HepG2 (cell line): Measurements from ENCODE around the gene AKAP12. TPM values are rescaled to one million over a fixed set of nuclear protein-coding genes. Genes with fewer than 3 reads are reported as not detected.

ENCODE experiments used
- CCDC6 ChIP-seq: sonication (generic); formaldehyde crosslinking; IDR thresholded peaks from 2 replicates; pipeline ENCODE4 v1.8.1; 2022; ENCODE audit warnings: mild to moderate bottlenecking, missing genetic modification reagents, moderate library complexity
- FOXM1 ChIP-seq: sonication (generic); formaldehyde crosslinking; IDR thresholded peaks from 2 replicates; pipeline ENCODE4 v1.5.0; 2020; ENCODE audit warnings: missing genetic modification reagents
- KLF12 ChIP-seq: sonication (generic); formaldehyde crosslinking; IDR thresholded peaks from 2 replicates; pipeline ENCODE4 v1.4.0; 2020; ENCODE audit warnings: missing genetic modification reagents, borderline replicate concordance
- KMT2B ChIP-seq: IDR thresholded peaks from 2 replicates; pipeline ENCODE4 v1.6.1; 2016; ENCODE audit warnings: missing genetic modification reagents, missing compliant biosample characterization
- NFIC ChIP-seq: IDR thresholded peaks from 2 replicates; pipeline ENCODE4 v1.6.1; 2012; ENCODE audit warnings: mild to moderate bottlenecking, low read length, inconsistent platforms
- ONECUT2 ChIP-seq: sonication (generic); formaldehyde crosslinking; IDR thresholded peaks from 2 replicates; pipeline ENCODE4 v1.4.0; 2020; ENCODE audit warnings: missing genetic modification reagents
- REL ChIP-seq: sonication (generic); formaldehyde crosslinking; conservative IDR thresholded peaks from 2 replicates; pipeline ENCODE4 v1.8.0; 2022; ENCODE audit warnings: mild to moderate bottlenecking, missing genetic modification reagents, moderate library complexity
- SIX4 ChIP-seq: sonication (generic); formaldehyde crosslinking; IDR thresholded peaks from 2 replicates; pipeline ENCODE4 v1.4.0; 2020; ENCODE audit warnings: missing genetic modification reagents
- TARDBP ChIP-seq: sonication (generic); formaldehyde crosslinking; IDR thresholded peaks from 2 replicates; pipeline ENCODE4 v1.8.0; 2022; ENCODE audit warnings: mild to moderate bottlenecking, missing genetic modification reagents
- TCF7 ChIP-seq: sonication (generic); IDR thresholded peaks from 2 replicates; pipeline ENCODE4 v1.6.1; 2016; ENCODE audit warnings: antibody characterized with exemption, low read depth
- ZNF10 ChIP-seq: sonication (generic); formaldehyde crosslinking; IDR thresholded peaks from 2 replicates; pipeline ENCODE4 v1.4.0; 2020; ENCODE audit warnings: mild to moderate bottlenecking, low read depth, missing genetic modification reagents, borderline replicate concordance
- ZNF883 ChIP-seq: sonication (generic); formaldehyde crosslinking; IDR thresholded peaks from 2 replicates; pipeline ENCODE4 v1.5.1; 2020; ENCODE audit warnings: mild to moderate bottlenecking, missing genetic modification reagents; ENCODE audit errors: not compliant biosample characterization
- ZSCAN21 ChIP-seq: sonication (generic); formaldehyde crosslinking; IDR thresholded peaks from 2 replicates; pipeline ENCODE4 v1.8.0; 2022; ENCODE audit warnings: mild to moderate bottlenecking, missing genetic modification reagents, moderate library complexity, borderline replicate concordance
- polyA plus RNA-seq, 8 experiments: library from polyadenylated mRNA; depleted of rRNA in 3 of 8; stranded (reverse) in 7 of 8; unstranded in 1 of 8; fragments of >200 nt; fragmentation: Illumina TruSeq in 4 of 8; extraction: Trizol in 4 of 8; gene quantifications; 2 replicates each; pipeline versions ENCODE4 v1.2.1 to v1.2.3, GENCODE V29; 2011 to 2016; ENCODE audit warnings: low read depth in 4 of 8, missing spikeins in 1 of 8, mixed read lengths in 1 of 8; ENCODE audit not compliant: insufficient read depth in 1 of 8
- total RNA-seq, 5 experiments: library from RNA; depleted of rRNA; stranded (reverse); fragments of >200 nt; fragmentation: Illumina TruSeq; extraction: Trizol; gene quantifications; 2 replicates each; pipeline ENCODE4 v1.2.3, GENCODE V29; 2016; ENCODE audit warnings: low read depth in 1 of 5
- TF ChIP-seq, protein P1 (sequence below): sonication (generic); formaldehyde crosslinking; IDR thresholded peaks from 2 replicates; pipeline ENCODE4 v1.5.0; 2020; ENCODE audit warnings: missing genetic modification reagents, mild to moderate bottlenecking, borderline replicate concordance
- TF ChIP-seq, protein P2 (sequence below): sonication (generic); formaldehyde crosslinking; IDR thresholded peaks from 2 replicates; pipeline ENCODE4 v1.4.0; 2020; ENCODE audit warnings: missing genetic modification reagents
- TF ChIP-seq, protein P3 (sequence below): sonication (generic); formaldehyde crosslinking; IDR thresholded peaks from 2 replicates; pipeline ENCODE4 v1.4.0; 2020; ENCODE audit warnings: mild to moderate bottlenecking, missing genetic modification reagents, borderline replicate concordance

The AKAP12 gene
- total and polyA plus RNA-seq, 2 of the 13 experiments (the other 11 are each of a cell fraction or from before 2014, with no cell fraction given) = 10.6 to 19.0 TPM

DNA sequence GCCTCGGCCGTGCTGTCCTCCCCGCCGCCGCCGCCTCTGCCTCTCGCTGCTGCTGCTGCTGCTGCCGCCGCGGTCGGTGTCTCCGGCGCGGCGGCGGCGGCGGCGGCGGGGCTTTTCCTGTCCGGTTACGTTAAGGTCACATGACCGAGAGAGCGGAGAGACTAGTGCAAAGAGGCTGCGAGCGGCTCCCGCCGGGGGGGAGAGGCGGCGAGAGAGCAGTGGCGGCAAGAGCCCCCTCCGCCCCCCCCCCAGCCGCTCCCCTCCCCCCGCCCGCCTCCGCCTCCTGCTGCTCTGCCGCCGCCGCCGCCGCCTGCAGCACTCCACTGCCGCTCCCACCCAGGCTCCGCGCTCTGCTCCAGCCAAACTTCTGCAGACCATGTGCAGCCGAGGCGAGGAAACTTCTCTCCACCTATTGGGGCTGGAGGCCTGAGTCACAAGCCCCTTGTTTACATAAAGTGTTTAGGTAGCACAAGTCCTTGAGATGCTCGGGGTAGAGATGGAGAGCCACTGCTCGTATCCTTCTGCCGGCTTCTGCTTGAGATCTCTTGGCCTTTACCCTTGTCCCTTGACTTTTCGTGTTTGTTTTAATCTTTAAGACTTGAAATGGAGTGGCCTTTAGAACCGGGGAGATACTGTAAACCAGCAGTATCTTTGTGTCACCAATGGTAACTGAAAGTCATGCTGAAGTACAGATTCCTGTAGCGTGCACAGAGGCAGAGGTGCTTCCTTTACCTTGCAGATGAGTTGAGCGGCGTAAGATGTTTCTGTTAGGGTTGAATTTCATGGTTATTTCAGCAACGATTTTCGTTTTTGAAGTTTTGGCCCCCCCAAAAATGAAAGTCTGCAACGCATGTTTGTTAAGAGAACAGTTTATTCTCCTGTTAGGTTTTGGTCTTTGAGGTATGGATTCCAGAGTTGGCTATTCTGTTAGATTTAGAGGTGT, 152.0 kb downstream of the AKAP12 start, which contains the start of gene ZBTB2 (continued):
- TF ChIP-seq, protein P1, sequence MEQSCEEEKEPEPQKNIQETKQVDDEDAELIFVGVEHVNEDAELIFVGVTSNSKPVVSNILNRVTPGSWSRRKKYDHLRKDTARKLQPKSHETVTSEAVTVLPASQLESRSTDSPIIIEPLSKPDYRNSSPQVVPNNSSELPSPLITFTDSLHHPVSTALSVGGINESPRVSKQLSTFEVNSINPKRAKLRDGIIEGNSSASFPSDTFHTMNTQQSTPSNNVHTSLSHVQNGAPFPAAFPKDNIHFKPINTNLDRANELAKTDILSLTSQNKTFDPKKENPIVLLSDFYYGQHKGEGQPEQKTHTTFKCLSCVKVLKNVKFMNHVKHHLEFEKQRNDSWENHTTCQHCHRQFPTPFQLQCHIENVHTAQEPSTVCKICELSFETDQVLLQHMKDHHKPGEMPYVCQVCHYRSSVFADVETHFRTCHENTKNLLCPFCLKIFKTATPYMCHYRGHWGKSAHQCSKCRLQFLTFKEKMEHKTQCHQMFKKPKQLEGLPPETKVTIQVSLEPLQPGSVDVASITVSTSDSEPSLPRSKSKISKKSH (CRISPR knock-in tag) = no peak
- no peak for TF ChIP-seq FOXM1 (CRISPR knock-in tag)
- no peak for TF ChIP-seq ZNF883 (CRISPR knock-in tag)
- TF ChIP-seq KLF12 (CRISPR knock-in tag) = no peak
- TF ChIP-seq REL = no peak; the same call in 1 of the 2 replicates
- no peak for TF ChIP-seq NFIC
- no peak for TF ChIP-seq SIX4
- TF ChIP-seq CCDC6 (CRISPR knock-in tag) = 0 out of 2 replicates have a peak, but pooled peaks have one; percentile 7
- TF ChIP-seq ONECUT2 (CRISPR knock-in tag) = 0 out of 2 replicates have a peak, but pooled peaks have one; percentile 5
- TF ChIP-seq, protein P2, sequence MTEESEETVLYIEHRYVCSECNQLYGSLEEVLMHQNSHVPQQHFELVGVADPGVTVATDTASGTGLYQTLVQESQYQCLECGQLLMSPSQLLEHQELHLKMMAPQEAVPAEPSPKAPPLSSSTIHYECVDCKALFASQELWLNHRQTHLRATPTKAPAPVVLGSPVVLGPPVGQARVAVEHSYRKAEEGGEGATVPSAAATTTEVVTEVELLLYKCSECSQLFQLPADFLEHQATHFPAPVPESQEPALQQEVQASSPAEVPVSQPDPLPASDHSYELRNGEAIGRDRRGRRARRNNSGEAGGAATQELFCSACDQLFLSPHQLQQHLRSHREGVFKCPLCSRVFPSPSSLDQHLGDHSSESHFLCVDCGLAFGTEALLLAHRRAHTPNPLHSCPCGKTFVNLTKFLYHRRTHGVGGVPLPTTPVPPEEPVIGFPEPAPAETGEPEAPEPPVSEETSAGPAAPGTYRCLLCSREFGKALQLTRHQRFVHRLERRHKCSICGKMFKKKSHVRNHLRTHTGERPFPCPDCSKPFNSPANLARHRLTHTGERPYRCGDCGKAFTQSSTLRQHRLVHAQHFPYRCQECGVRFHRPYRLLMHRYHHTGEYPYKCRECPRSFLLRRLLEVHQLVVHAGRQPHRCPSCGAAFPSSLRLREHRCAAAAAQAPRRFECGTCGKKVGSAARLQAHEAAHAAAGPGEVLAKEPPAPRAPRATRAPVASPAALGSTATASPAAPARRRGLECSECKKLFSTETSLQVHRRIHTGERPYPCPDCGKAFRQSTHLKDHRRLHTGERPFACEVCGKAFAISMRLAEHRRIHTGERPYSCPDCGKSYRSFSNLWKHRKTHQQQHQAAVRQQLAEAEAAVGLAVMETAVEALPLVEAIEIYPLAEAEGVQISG = no peak; the same call in 1 of the 2 replicates
- TF ChIP-seq, protein P3, sequence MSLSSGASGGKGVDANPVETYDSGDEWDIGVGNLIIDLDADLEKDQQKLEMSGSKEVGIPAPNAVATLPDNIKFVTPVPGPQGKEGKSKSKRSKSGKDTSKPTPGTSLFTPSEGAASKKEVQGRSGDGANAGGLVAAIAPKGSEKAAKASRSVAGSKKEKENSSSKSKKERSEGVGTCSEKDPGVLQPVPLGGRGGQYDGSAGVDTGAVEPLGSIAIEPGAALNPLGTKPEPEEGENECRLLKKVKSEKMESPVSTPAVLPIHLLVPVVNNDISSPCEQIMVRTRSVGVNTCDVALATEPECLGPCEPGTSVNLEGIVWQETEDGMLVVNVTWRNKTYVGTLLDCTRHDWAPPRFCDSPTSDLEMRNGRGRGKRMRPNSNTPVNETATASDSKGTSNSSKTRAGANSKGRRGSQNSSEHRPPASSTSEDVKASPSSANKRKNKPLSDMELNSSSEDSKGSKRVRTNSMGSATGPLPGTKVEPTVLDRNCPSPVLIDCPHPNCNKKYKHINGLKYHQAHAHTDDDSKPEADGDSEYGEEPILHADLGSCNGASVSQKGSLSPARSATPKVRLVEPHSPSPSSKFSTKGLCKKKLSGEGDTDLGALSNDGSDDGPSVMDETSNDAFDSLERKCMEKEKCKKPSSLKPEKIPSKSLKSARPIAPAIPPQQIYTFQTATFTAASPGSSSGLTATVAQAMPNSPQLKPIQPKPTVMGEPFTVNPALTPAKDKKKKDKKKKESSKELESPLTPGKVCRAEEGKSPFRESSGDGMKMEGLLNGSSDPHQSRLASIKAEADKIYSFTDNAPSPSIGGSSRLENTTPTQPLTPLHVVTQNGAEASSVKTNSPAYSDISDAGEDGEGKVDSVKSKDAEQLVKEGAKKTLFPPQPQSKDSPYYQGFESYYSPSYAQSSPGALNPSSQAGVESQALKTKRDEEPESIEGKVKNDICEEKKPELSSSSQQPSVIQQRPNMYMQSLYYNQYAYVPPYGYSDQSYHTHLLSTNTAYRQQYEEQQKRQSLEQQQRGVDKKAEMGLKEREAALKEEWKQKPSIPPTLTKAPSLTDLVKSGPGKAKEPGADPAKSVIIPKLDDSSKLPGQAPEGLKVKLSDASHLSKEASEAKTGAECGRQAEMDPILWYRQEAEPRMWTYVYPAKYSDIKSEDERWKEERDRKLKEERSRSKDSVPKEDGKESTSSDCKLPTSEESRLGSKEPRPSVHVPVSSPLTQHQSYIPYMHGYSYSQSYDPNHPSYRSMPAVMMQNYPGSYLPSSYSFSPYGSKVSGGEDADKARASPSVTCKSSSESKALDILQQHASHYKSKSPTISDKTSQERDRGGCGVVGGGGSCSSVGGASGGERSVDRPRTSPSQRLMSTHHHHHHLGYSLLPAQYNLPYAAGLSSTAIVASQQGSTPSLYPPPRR (CRISPR knock-in tag) = no peak; the same call in 1 of the 2 replicates
- 0 out of 2 replicates have a peak, but pooled peaks have one; percentile 22 for TF ChIP-seq ZSCAN21 (CRISPR knock-in tag)
- no peak for TF ChIP-seq TARDBP (CRISPR knock-in tag)
- 0 out of 2 replicates have a peak, but pooled peaks have one; percentile 38 for TF ChIP-seq KMT2B (CRISPR knock-in tag)
- no peak for TF ChIP-seq TCF7
- TF ChIP-seq ZNF10 (CRISPR knock-in tag) = 0 out of 2 replicates have a peak, but pooled peaks have one; percentile 55
